HG03565 (cell line): ENCODE measurements around the gene HIC2.
"Not testable (repeated sequence)": the region's sequence is repeated elsewhere in the genome, so short reads cannot be mapped to it uniquely, and the experiment has no call there.

Experiments
- ATAC-seq: cut with Tn5 transposase; IDR thresholded peaks from one replicate; pipeline ENCODE4 v1.9.1; 2021; ENCODE audit warnings: mild to moderate bottlenecking, moderate library complexity; ENCODE audit not compliant: unreplicated experiment

The HIC2 gene

DNA sequence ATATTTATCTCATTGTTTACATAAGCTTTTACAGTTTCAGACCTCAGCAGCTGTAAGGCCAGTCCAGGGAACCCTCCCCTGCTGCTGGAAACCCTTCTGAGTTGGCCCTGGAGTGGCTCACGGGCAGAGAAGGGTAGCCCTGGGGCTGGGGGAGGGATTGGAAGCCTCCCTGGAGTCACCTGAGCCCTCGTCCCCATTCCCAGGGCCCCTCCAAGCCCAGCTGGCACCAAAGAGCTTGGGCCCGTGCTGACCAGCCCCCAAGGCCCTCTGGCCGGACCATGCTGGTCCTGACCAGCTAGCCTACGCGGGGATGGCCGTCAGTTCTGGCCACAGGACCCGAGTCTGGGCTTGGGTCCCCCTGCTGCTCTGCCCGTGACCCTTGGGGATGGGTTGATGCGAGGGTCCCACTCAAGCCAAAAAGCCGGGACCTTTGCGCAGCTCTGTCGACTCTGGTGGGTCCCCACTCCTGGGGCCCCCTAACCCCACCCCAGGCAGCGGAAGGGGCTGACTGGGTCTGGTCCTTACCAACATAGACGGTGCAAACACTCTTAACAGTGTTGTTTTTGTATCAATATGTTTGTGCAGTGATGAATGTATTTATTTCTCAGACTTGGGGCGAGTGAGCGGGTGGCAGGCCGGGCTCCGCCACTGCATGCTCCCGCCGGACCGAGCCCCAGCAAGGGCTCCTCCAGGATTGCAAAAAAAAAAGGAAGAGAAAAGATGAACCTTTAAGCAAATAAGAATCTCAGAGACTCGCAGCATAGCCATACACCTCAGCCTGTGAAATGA, 32.6 kb downstream of the HIC2 start:
- ATAC-seq, result no peak

DNA sequence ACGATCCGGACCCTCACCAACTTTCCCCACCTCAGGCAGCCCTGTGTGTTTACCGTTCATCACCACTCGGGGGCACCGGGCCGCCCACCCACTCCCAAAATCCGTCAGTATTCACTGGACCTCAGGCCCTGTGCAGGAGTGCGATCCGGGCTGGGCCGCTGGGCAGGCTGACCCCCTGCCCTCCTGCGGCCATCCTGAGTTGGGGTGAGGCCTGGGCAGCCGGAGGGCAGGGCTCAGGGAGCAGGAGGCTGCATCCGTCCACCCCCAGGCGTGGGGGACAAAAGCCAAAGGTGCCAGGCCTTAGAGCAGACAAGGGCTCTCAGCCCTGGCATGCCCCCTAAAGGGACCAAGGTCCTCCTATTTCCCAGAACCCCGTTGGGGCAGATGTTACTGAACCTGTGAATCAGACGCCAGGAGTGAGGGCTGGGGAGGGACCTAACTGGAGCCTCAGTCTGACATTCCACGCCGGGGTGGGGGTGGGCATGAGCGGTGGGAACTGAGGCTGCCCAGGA, 33.2 kb downstream of the HIC2 start:
- no peak for ATAC-seq

DNA sequence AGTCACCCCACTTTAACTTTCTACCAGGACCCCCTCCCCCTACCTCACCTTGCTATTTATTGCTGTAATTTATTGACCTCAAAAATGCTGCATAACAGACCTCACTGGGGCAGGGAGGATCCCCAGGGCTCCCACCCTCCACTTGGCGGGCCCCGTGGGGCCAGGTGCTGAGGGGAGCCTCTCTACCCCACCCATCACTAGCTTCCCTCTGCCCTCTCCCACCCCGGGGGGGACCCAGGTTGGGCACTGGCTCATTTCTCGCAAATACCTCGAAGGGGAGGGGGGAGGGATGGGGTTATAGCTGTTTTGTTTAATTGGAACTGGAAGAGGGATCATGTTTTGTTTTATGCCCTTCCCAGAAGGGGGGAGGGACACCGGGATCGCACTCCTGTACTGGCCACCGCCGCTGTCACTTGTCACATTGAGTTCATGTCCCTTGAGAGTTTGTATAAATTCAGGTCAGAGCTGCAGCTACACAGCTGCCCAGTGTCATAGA, 33.7 kb downstream of the HIC2 start:
- ATAC-seq, result no peak

DNA sequence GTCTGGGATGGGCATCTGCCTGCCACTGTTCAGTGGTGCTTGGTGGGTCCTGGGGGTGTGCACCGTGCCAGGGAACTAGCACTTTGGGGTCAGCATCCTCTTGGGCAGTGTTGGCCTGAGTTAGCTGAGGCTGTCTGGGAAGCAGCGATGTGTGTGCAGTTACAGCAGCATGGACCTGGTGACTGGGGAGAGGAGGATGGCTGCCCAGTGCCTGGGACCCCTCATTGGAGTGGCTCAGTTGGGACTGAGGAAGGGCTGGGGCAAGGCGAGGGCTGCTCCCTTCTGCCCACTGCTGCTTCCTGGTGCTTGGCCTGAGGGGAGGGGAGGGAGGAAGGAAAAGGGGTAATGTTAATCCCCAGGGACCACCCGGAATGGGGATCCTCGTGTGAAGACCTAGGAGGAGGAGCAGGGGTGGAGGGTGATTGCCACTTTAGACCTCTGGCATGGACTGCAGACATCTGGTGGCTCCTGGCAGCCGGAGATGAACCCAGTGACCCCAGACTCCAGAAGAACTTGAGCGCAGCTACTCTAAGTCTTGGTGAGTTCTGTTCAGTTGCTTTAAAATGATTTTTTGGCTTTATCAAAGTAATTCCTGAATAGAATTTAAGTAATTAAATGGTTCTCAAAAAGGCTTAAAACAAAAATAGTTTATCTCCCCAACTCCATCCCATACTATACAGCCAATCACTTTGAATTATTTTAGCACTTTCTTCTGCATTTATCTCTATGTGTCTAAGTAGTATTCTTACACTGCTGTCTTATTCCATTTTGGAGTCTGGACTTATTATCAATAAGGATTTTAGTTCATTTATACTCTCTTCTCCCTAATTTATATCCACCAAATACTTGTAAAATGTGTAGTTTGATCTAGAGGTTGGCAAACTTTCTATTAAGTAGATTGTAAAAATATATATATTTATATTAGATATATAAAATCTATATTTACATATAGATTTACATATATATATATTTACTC, 34.7 kb downstream of the HIC2 start:
- no peak for ATAC-seq

- ATAC-seq, result not testable (repeated sequence)
Measured at GRCh38 chr22:21452666-21453065, 35.5 kb downstream of the HIC2 start.

GRCh38 chr22:21454998-21455333, 37.8 kb downstream of the HIC2 start:
- not testable (repeated sequence) for ATAC-seq

DNA sequence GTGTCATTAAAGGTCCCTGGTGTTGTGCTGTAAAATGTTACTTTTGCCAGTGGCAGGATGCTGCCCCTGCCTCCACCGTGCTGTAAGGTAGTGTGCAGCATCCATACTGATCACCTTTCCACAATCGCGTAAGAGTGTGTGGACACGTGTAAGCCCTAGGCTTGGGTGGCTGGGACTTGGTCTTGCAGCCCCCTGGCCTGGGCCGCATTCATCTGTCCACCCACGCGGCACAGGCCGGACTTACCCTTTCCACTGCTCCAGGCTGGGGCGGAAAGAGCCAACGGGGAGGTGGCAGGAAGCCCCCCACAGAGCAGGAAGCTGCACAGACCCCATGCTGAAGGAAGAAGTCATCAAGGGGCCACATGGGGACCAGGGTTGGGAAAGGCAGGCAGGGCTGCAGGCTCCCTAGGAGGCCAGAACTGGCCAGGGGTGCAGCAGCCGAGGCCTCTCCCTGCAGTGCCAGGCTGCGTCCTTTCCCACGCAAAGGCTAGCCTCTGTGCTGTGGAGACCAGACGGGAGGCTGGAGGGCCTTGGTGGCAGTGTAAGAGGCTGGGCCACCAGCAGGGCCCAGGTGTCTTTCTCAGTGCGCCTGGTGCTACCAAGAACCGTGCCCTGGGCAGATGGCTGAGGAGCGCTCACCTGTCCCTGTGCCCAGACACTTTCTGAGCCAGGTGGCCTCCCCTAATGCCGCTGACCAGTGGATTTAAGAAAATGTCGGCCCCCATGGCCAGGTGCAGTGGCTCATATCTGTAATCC, 38.3 kb downstream of the HIC2 start:
- no peak for ATAC-seq

DNA sequence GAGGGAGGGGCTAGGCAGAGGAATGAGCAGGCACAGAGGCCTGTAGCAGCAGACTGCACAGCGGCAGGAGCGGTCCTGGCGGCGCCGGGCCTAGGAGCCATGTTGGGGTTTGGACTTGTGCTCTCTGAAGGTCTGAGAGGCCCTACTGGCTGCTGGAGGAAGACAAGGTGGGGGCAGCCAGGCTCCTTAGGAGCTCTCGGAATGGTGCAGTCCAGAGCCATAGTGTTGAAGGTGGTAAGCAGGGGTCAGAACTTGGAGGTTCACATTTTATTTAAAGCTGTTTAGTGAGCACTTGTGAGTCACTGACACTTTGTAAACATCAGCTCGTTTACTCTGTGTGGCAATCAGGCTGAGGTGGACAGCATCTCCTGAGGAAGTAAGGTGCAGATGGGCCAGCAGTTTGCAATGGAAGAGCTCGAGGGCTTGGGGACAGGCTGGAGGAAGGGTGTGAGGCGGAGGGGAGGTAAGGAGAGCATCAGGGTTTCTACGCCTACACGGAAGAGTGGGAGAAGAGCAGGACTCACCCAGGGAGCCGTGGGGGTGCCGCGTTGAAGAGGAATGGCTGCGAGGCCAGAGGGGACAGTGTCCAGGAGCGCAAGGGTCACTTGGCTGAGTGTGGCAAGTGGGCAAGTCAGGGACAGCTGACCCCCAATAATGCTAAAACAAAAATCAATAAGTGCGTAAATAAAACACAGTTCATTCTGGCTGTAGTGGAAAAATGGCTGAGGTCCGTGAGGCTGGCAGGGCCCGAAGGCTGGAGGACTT, 40.0 kb downstream of the HIC2 start:
- ATAC-seq, result no peak

DNA sequence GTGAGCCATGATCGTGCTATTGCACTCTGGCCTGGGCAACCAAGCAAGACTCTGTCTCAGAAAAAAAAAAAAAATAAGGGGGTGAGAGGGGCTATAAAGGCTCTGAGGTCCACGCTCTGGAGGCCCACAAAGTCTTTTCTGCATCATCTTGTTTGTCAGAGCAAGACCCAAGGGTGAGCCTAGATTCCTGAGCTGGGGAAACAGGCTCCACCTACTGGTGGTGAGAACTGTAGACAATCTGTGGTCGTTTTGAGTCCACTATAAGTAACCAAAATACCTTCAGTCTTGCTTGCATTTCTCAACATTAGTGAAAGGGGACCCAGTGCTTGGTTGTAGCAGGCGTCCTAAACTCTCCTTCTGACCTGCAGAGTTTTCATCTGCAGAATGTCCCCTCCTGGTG, 45.5 kb downstream of the HIC2 start:
- ATAC-seq, result not testable (repeated sequence)

- ATAC-seq, result peak; percentile 17
Measured at GRCh38 chr22:21467337-21468193, 50.4 kb downstream of the HIC2 start, which contains the start of gene TMEM191C. TMEM191C (plus strand) TSS chr22:21467387; CDS start chr22:21467460, 73 bp downstream.

- ATAC-seq, result peak; percentile 68
Measured at GRCh38 chr22:21468194-21469096, 51.3 kb downstream of the HIC2 start.

GRCh38 chr22:21469097-21469994, 52.2 kb downstream of the HIC2 start:
- ATAC-seq, result not testable (repeated sequence)

- ATAC-seq, result not testable (repeated sequence)
Measured at GRCh38 chr22:21472984-21473383, 55.8 kb downstream of the HIC2 start.

DNA sequence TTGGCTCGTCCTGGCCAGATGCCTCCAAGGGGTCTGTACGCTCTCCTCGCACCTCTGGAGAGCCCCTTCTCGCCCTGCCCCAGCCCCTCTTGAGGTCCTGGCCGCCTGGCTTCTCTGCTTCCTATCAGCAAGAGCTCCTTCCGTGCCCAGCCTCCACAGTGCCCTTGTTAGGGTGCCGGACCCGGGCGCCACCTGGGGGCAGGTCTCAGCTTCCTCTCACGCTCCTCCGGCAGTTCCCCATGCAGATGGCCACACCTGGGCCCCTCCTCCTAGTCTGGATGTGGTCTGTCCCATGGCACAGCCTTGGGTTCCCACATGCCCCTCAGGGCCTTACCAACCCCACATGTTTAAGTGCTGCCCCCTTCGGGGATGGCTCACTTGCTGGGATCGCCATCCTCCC, 56.5 kb downstream of the HIC2 start:
- not testable (repeated sequence) for ATAC-seq

DNA sequence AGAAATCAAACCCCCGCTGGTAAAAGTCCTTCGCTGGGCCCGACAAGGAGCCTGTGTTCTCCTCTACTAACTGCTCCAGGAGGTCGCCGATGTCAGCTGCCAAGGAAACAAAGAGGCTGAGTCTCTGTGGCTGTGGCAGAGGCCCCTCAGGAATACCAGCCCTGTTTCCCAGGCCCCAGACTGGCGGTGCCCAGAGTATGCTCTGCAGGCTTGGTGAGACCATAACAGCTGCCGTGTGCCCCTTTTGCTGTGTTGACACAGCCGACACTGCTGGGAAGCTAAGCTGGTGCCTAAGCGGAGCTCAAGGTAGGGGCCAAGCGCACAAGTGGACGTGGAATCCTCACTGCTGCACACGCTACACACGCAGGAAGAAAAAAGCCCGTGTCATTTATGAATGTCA, 66.9 kb downstream of the HIC2 start:
- ATAC-seq, result not testable (repeated sequence)

- ATAC-seq, result not testable (repeated sequence)
Measured at GRCh38 chr22:21487723-21488122, 70.6 kb downstream of the HIC2 start.

- not testable (repeated sequence) for ATAC-seq
Measured at GRCh38 chr22:21489149-21489680, 72.0 kb downstream of the HIC2 start.
